ENCODE data around the gene APELA.

DNA sequence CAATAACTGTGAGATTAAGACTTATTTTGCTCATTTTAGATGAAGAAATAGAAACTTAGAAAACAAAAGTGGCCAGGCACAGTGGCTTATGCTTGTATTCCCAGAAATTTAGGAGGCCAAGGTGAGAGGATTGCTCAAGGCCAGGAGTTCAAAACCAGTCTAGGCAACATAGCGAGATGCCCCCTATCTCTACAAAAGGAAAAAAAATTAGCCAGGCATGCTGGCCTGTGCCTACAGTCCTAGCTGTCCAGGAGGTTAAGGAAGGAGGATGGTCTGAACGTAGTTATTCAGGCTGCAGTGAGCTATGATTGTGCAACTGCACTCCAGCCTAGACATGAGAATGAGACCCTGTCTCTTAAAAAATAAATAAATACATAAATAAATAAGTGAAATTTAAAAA, 28.0 kb downstream of the APELA start:
- TF ChIP-seq TCF7L2 (IDR thresholded peaks at IDR 0.05; ENCODE audit: low read depth, low read length) (no peak), POLR2AphosphoS5 (IDR thresholded peaks at IDR 0.05; ENCODE audit: low read depth, low read length) (no peak)
- TF ChIP-seq, protein P1, sequence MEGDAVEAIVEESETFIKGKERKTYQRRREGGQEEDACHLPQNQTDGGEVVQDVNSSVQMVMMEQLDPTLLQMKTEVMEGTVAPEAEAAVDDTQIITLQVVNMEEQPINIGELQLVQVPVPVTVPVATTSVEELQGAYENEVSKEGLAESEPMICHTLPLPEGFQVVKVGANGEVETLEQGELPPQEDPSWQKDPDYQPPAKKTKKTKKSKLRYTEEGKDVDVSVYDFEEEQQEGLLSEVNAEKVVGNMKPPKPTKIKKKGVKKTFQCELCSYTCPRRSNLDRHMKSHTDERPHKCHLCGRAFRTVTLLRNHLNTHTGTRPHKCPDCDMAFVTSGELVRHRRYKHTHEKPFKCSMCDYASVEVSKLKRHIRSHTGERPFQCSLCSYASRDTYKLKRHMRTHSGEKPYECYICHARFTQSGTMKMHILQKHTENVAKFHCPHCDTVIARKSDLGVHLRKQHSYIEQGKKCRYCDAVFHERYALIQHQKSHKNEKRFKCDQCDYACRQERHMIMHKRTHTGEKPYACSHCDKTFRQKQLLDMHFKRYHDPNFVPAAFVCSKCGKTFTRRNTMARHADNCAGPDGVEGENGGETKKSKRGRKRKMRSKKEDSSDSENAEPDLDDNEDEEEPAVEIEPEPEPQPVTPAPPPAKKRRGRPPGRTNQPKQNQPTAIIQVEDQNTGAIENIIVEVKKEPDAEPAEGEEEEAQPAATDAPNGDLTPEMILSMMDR (IDR thresholded peaks at IDR 0.05) = no peak
- TF ChIP-seq, protein P2, sequence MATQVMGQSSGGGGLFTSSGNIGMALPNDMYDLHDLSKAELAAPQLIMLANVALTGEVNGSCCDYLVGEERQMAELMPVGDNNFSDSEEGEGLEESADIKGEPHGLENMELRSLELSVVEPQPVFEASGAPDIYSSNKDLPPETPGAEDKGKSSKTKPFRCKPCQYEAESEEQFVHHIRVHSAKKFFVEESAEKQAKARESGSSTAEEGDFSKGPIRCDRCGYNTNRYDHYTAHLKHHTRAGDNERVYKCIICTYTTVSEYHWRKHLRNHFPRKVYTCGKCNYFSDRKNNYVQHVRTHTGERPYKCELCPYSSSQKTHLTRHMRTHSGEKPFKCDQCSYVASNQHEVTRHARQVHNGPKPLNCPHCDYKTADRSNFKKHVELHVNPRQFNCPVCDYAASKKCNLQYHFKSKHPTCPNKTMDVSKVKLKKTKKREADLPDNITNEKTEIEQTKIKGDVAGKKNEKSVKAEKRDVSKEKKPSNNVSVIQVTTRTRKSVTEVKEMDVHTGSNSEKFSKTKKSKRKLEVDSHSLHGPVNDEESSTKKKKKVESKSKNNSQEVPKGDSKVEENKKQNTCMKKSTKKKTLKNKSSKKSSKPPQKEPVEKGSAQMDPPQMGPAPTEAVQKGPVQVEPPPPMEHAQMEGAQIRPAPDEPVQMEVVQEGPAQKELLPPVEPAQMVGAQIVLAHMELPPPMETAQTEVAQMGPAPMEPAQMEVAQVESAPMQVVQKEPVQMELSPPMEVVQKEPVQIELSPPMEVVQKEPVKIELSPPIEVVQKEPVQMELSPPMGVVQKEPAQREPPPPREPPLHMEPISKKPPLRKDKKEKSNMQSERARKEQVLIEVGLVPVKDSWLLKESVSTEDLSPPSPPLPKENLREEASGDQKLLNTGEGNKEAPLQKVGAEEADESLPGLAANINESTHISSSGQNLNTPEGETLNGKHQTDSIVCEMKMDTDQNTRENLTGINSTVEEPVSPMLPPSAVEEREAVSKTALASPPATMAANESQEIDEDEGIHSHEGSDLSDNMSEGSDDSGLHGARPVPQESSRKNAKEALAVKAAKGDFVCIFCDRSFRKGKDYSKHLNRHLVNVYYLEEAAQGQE (IDR thresholded peaks at IDR 0.05; ENCODE audit: insufficient read depth in 1 of 2, low read depth in 2 of 2, low read length in 1 of 2) = no peak
